ENCODE measurements around the gene GCNT1. TPM values are rescaled to one million over a fixed set of nuclear protein-coding genes. Genes with fewer than 3 reads are reported as not detected.

Gene GCNT1
- total RNA-seq, 2 experiments from 2014 or later: 3.5 to 4.9 TPM

- intact Hi-C loops (cut with micrococcal nuclease): no loop called here
- H3K9me3 Mint-ChIP-seq: peaks cover 2% of the 10 kb centered on the region
- no peak for DNase-seq
- no peak for TF ChIP-seq CTCF (IDR thresholded peaks at IDR 0.05)
- H3K27me3 Mint-ChIP-seq: no peaks in the 10 kb centered on the region
- ATAC-seq: no peak
- no peak overlapping the region for H3K27ac Mint-ChIP-seq
- POLR2A ChIA-PET: no interaction called here
- H3K36me3 Mint-ChIP-seq (ENCODE audit: low read depth): no peaks in the 10 kb centered on the region
- H3K4me3 Mint-ChIP-seq: no peak overlapping the region
- no peaks in the 10 kb centered on the region for H3K4me1 Mint-ChIP-seq (ENCODE audit: low read depth)
- CTCF ChIA-PET: no interaction called here
Measured at GRCh38 chr9:76539180-76539579, 80.2 kb downstream of the GCNT1 start.

GRCh38 chr9:76542360-76542759 lies 83.4 kb downstream of the GCNT1 start:
- CTCF ChIA-PET: interaction anchor here (1.2 kb wide), 1 partner anchor 18 kb away, joined by 4 read pairs; no protein-coding TSS in a partner anchor
- Mint-ChIP-seq H3K9me3 (peaks cover 2% of the 10 kb centered on the region), H3K27ac (no peak overlapping the region), H3K27me3 (no peaks in the 10 kb centered on the region), H3K4me3 (no peak overlapping the region), H3K36me3 (ENCODE audit: low read depth) (no peaks in the 10 kb centered on the region), H3K4me1 (ENCODE audit: low read depth) (no peaks in the 10 kb centered on the region)
- ATAC-seq (no peak), DNase-seq (no peak)
- no peak for TF ChIP-seq CTCF (IDR thresholded peaks at IDR 0.05)
- intact Hi-C loops (cut with micrococcal nuclease): no loop called here
- POLR2A ChIA-PET: no interaction called here

- Mint-ChIP-seq H3K27me3 (no peaks in the 10 kb centered on the region), H3K4me3 (no peak overlapping the region), H3K4me1 (ENCODE audit: low read depth) (no peaks in the 10 kb centered on the region), H3K27ac (no peak overlapping the region), H3K9me3 (peaks cover 2% of the 10 kb centered on the region), H3K36me3 (ENCODE audit: low read depth) (no peaks in the 10 kb centered on the region)
- DNase-seq: no peak
- ChIA-PET POLR2A (no interaction called here), CTCF (no interaction called here)
- ATAC-seq: no peak
- no peak for TF ChIP-seq CTCF (IDR thresholded peaks at IDR 0.05)
- intact Hi-C loops (cut with micrococcal nuclease): no loop called here
Measured at GRCh38 chr9:76545191-76545590, 86.2 kb downstream of the GCNT1 start.

- no peak for TF ChIP-seq CTCF (IDR thresholded peaks at IDR 0.05)
- ChIA-PET POLR2A (no interaction called here), CTCF (no interaction called here)
- H3K4me1 Mint-ChIP-seq (ENCODE audit: low read depth): no peaks in the 10 kb centered on the region
- DNase-seq (no peak), ATAC-seq (no peak)
- H3K36me3 Mint-ChIP-seq (ENCODE audit: low read depth): no peaks in the 10 kb centered on the region
- H3K27ac Mint-ChIP-seq: no peak overlapping the region
- intact Hi-C loops (cut with micrococcal nuclease): no loop called here
- peaks cover 5% of the 10 kb centered on the region for H3K27me3 Mint-ChIP-seq
- H3K4me3 Mint-ChIP-seq: no peak overlapping the region
- no peaks in the 10 kb centered on the region for H3K9me3 Mint-ChIP-seq
Measured at GRCh38 chr9:76552181-76552580, 93.2 kb downstream of the GCNT1 start.

GRCh38 chr9:76552751-76553455 lies 93.9 kb downstream of the GCNT1 start:
- TF ChIP-seq CTCF (IDR thresholded peaks at IDR 0.05): no peak
- Mint-ChIP-seq H3K27me3 (peaks cover 5% of the 10 kb centered on the region), H3K4me1 (ENCODE audit: low read depth) (no peaks in the 10 kb centered on the region), H3K27ac (no peak overlapping the region), H3K36me3 (ENCODE audit: low read depth) (no peaks in the 10 kb centered on the region), H3K9me3 (no peaks in the 10 kb centered on the region), H3K4me3 (no peak overlapping the region)
- ATAC-seq: no peak
- no peak for DNase-seq
- CTCF ChIA-PET: no interaction called here
- POLR2A ChIA-PET: no interaction called here
- intact Hi-C loops (cut with micrococcal nuclease): no loop called here
